K562 (cell line): ENCODE results near the gene MED29. TPM values are rescaled to one million over a fixed set of nuclear protein-coding genes. Genes with fewer than 3 reads are reported as not detected.
A peak's percentile ranks its signal among the peaks of the same experiment; 100 is the strongest.

Source experiments
- ATAC-seq: fragments of 200-7000 bp; cut with Tn5 transposase; 3 replicates; pipeline ENCODE4 v1.9.1; 2020; ENCODE audit warnings: moderate library complexity
- BruUV-seq: library from RNA; stranded (reverse); fragments of 400-500 nt; replicated peaks from 2 replicates; lab custom pipeline; 2021; lab: Mats Ljungman, UMichigan
- CTCF ChIA-PET: fragments of 300-600 bp; formaldehyde crosslinking; extraction: SDS; loops from one replicate; lab custom pipeline; 2021; ENCODE audit warnings: low intra/inter-chr PET ratio; lab: Yijun Ruan, JAX
- POLR2A ChIA-PET: fragments of 300-600, 350-650 bp; sonication (Branson Sonifier 250); formaldehyde crosslinking; extraction: SDS; loops from one replicate; lab custom pipeline; 2021; ENCODE audit warnings: antibody characterized with exemption, inconsistent platforms; lab: Yijun Ruan, JAX
- DNase-seq, 4 experiments: peaks; one replicate each; pipeline versions ENCODE4 v3.0.0 to v3.0.0-alpha.2; 2011 to 2018; ENCODE audit warnings: low spot score in 3 of 4, mixed read lengths in 3 of 4; ENCODE audit errors: extremely low read depth in 1 of 4
- FAIRE-seq: peaks from 2 replicates; lab custom pipeline; 2011; peaks lifted over from hg19 to GRCh38; lab: Jason Lieb, UNC
- H2AFZ ChIP-seq: 2 replicates; pipeline ENCODE4 v1.6.0; 2011; ENCODE audit warnings: low read depth, low read length, control low read depth, inconsistent platforms
- H3K27ac ChIP-seq: fragments of 200-600 bp; 3 replicates; pipeline ENCODE4 v1.8.0; 2011; ENCODE audit warnings: low read depth, mild to moderate bottlenecking, control low read depth, inconsistent platforms, low read length, moderate library complexity, mixed read lengths; ENCODE audit errors: extremely low read depth
- H3K27me3 ChIP-seq, 2 experiments: fragments of 300-600 bp in 1 of 2; 2 replicates in 1 of 2; 3 replicates in 1 of 2; pipeline versions ENCODE4 v1.6.0 to v1.8.0; 2011; ENCODE audit warnings: inconsistent platforms in 2 of 2, low read length in 2 of 2, mild to moderate bottlenecking in 1 of 2, mixed read lengths in 1 of 2, moderate library complexity in 1 of 2; ENCODE audit not compliant: control insufficient read depth in 2 of 2, insufficient read depth in 2 of 2
- H3K36me3 ChIP-seq: fragments of 300-600 bp; 3 replicates; pipeline ENCODE4 v1.8.0; 2011; ENCODE audit warnings: mild to moderate bottlenecking, low read length, inconsistent platforms; ENCODE audit not compliant: control insufficient read depth, insufficient read depth
- H3K4me1 ChIP-seq, 2 experiments: fragments of 200-600 bp in 1 of 2; replicated peaks in 1 of 2; 2 replicates in 1 of 2; 3 replicates in 1 of 2; pipeline versions ENCODE4 v1.5.1 to v1.8.0; 2011; ENCODE audit warnings: inconsistent platforms in 2 of 2, low read length in 2 of 2, mild to moderate bottlenecking in 1 of 2, mixed read lengths in 1 of 2, moderate library complexity in 1 of 2; ENCODE audit not compliant: control insufficient read depth in 2 of 2, insufficient read depth in 2 of 2
- H3K4me2 ChIP-seq: 2 replicates; pipeline ENCODE4 v1.6.1; 2011; ENCODE audit warnings: low read length, control low read depth, inconsistent platforms, mixed read lengths; ENCODE audit not compliant: insufficient read depth
- H3K4me3 ChIP-seq: fragments of 200-600 bp; sonication (generic), shearing (Covaris generic); 2 replicates; pipeline ENCODE4 v1.5.1; 2016; ENCODE audit warnings: control low read depth, inconsistent platforms
- H3K79me2 ChIP-seq: fragments of 200-600 bp; 3 replicates; pipeline ENCODE4 v1.8.0; 2011; ENCODE audit warnings: low read length, inconsistent platforms; ENCODE audit not compliant: control insufficient read depth, insufficient read depth
- H3K9ac ChIP-seq, 2 experiments: 2 replicates each; pipeline versions ENCODE4 v1.6.0 to v1.6.1; 2011; ENCODE audit warnings: low read depth in 2 of 2, low read length in 2 of 2, control low read depth in 1 of 2, inconsistent platforms in 1 of 2, mild to moderate bottlenecking in 1 of 2, mixed read lengths in 1 of 2; ENCODE audit not compliant: insufficient read depth in 1 of 2
- H3K9me1 ChIP-seq: one replicate; pipeline ENCODE4 v1.6.0; 2011; ENCODE audit warnings: inconsistent platforms, mild to moderate bottlenecking, low read length, moderate library complexity; ENCODE audit not compliant: control insufficient read depth, insufficient read depth
- H3K9me3 ChIP-seq: replicated peaks from 2 replicates; pipeline ENCODE4 v1.5.1; 2011; ENCODE audit warnings: low read depth, low read length, inconsistent platforms; ENCODE audit not compliant: control insufficient read depth, insufficient read depth
- H4K20me1 ChIP-seq: replicated peaks from 2 replicates; pipeline ENCODE4 v1.6.1; 2011; ENCODE audit warnings: low read length, inconsistent platforms, mixed read lengths; ENCODE audit not compliant: control insufficient read depth, insufficient read depth
- CHD4 ChIP-seq: fragments of 200-600 bp; sonication (generic); IDR thresholded peaks from 3 replicates; pipeline ENCODE4 v1.6.1; 2012; ENCODE audit warnings: low read depth, mild to moderate bottlenecking, mixed read lengths, low read length, inconsistent platforms; ENCODE audit not compliant: insufficient read depth, insufficient replicate concordance, poor library complexity, severe bottlenecking
- LEF1 ChIP-seq: fragments of 450-650 bp; IDR thresholded peaks from 2 replicates; pipeline ENCODE4 v1.6.1; 2016; ENCODE audit warnings: mild to moderate bottlenecking
- WGBS: fragments of 100-300 bp; shearing (Covaris generic); methylation state at CpG from one replicate; pipeline ENCODE4 v1.1.6; 2016; ENCODE audit warnings: low coverage, mixed read lengths; ENCODE audit not compliant: insufficient coverage; ENCODE audit errors: missing lambda C conversion rate; 5-methylcytosine and 5-hydroxymethylcytosine counted together
- in situ Hi-C: fragments of 300-500 bp; cut with MboI; formaldehyde crosslinking; loops from 4 replicates; pipeline ENCODE4 v1.15.0; 2018; ENCODE audit warnings: inconsistent platforms, mixed read lengths
- intact Hi-C: fragments of 100-400 bp; cut with micrococcal nuclease; formaldehyde crosslinking; loops from 2 replicates; pipeline ENCODE4 v1.14.2; 2022
- polyA plus RNA-seq, 8 experiments: library from polyadenylated mRNA; depleted of rRNA in 4 of 8; stranded (reverse) in 5 of 8; unstranded in 3 of 8; fragments of >200 nt; fragmentation: Nextera tagmentation in 2 of 8; fragmentation: Illumina TruSeq in 1 of 8; extraction: Ambion mirVana in 2 of 8; extraction: Trizol in 1 of 8; gene quantifications; 2 replicates each; pipeline versions ENCODE4 v1.2.1 to v1.2.3, GENCODE V29; 2011 to 2014; ENCODE audit warnings: inconsistent platforms in 1 of 8, missing spikeins in 1 of 8
- total RNA-seq, 7 experiments: library from RNA; depleted of rRNA in 6 of 7; stranded (reverse); fragments of >200 nt in 6 of 7; fragmentation: Illumina TruSeq in 2 of 7; extraction: Trizol in 2 of 7; gene quantifications; 2 replicates each; pipeline versions ENCODE4 v1.2.1 to v1.2.3, GENCODE V29; 2011 to 2021; ENCODE audit warnings: low replicate concordance in 1 of 7
- TF ChIP-seq, protein P1 (sequence below), 2 experiments: fragments of 450-650 bp; IDR thresholded peaks; 2 replicates each; pipeline ENCODE4 v1.6.1; 2016
- TF ChIP-seq, protein P2 (sequence below): sonication (generic); formaldehyde crosslinking; IDR thresholded peaks from 2 replicates; pipeline ENCODE4 v1.5.0; 2020; ENCODE audit warnings: missing genetic modification reagents
- TF ChIP-seq, protein P3 (sequence below): sonication (generic); formaldehyde crosslinking; IDR thresholded peaks from 2 replicates; pipeline ENCODE4 v1.8.1; 2023; ENCODE audit warnings: mild to moderate bottlenecking, missing genetic modification reagents

The MED29 gene
- total and polyA plus RNA-seq, 9 of the 15 experiments (the other 6 are each of a cell fraction or from before 2014, with no cell fraction given), result 1.8 to 22.6 (median 12.4) TPM

DNA sequence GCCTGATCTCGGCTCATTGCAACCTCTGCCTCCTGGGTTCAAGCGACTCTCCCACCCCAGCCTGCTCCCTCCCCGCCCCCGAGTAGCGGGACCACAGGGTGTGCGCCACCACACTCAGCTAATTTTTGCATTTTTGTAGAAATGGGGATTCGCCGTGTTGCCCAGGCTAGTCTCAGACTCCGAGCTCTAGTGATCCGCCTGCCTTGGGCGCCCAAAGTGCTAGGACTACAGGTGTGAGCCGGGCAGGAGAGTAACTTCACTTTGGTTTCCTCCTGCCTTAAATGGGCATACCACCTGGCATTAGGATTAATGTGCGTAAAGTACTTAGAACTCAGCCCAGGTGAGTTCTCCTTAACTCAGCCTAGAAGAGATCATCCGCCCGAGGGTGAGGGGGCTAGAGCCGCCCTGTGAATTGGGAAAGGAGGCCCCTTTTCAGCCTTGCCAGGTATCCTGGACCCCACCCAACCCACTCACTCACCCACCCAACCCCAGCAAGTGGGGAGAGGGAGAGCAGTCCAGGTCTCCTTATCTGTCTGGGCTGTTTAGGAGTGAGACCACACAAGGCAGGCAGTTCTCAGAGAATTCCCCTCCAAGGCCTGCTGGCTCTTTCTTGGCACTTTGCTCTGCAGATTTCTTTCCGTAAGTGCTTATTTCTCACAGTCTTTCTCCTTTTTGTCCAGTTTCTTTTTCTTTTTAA is 14.2 kb downstream of the MED29 start:
- no peak overlapping the region for H3K4me3 ChIP-seq

More for the DNA sequence above, 14.2 kb downstream of the MED29 start:
- no TSS peak for BruUV-seq
- TF ChIP-seq CHD4 (no peak), LEF1 (no peak)
- TF ChIP-seq, protein P1, sequence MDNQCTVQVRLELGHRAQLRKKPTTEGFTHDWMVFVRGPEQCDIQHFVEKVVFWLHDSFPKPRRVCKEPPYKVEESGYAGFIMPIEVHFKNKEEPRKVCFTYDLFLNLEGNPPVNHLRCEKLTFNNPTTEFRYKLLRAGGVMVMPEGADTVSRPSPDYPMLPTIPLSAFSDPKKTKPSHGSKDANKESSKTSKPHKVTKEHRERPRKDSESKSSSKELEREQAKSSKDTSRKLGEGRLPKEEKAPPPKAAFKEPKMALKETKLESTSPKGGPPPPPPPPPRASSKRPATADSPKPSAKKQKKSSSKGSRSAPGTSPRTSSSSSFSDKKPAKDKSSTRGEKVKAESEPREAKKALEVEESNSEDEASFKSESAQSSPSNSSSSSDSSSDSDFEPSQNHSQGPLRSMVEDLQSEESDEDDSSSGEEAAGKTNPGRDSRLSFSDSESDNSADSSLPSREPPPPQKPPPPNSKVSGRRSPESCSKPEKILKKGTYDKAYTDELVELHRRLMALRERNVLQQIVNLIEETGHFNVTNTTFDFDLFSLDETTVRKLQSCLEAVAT (IDR thresholded peaks at IDR 0.05), result no peak
- TF ChIP-seq, protein P2, sequence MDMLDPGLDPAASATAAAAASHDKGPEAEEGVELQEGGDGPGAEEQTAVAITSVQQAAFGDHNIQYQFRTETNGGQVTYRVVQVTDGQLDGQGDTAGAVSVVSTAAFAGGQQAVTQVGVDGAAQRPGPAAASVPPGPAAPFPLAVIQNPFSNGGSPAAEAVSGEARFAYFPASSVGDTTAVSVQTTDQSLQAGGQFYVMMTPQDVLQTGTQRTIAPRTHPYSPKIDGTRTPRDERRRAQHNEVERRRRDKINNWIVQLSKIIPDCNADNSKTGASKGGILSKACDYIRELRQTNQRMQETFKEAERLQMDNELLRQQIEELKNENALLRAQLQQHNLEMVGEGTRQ (CRISPR knock-in tag), result no peak
- TF ChIP-seq, protein P3, sequence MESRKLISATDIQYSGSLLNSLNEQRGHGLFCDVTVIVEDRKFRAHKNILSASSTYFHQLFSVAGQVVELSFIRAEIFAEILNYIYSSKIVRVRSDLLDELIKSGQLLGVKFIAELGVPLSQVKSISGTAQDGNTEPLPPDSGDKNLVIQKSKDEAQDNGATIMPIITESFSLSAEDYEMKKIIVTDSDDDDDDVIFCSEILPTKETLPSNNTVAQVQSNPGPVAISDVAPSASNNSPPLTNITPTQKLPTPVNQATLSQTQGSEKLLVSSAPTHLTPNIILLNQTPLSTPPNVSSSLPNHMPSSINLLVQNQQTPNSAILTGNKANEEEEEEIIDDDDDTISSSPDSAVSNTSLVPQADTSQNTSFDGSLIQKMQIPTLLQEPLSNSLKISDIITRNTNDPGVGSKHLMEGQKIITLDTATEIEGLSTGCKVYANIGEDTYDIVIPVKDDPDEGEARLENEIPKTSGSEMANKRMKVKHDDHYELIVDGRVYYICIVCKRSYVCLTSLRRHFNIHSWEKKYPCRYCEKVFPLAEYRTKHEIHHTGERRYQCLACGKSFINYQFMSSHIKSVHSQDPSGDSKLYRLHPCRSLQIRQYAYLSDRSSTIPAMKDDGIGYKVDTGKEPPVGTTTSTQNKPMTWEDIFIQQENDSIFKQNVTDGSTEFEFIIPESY (CRISPR knock-in tag), result peak; percentile 50; the same call in 1 of the 2 replicates
- in situ Hi-C loops (no loop called here), intact Hi-C loops (no loop called here)
- Histone ChIP-seq H3K27ac (peak overlapping the region; percentile 94; the same call in 2 of the 3 replicates), H2AFZ (no peak overlapping the region), H3K9ac (peak overlapping the region; percentile 65 to 76; a peak in 2 of 4 replicates), H3K9me1 (peaks cover 3% of the 10 kb centered on the region), H3K4me2 (no peak overlapping the region), H4K20me1 (peaks cover 4% of the 10 kb centered on the region; the same call in 1 of the 2 replicates), H3K4me1 (peaks cover 61 to 85% of the 10 kb centered on the region in 2 experiments), H3K36me3 (peaks cover 13% of the 10 kb centered on the region; the same call in 1 of the 3 replicates), H3K27me3 (no peaks in the 10 kb centered on the region), H3K9me3 (no peaks in the 10 kb centered on the region), H3K79me2 (peaks cover 42% of the 10 kb centered on the region)
- ChIA-PET CTCF (interaction anchor here (0.7 kb wide), 1 partner anchor 291 kb away, joined by 3 read pairs; no protein-coding TSS in a partner anchor), POLR2A (interaction anchor here (1.5 kb wide), 1 partner anchor 14 kb away, joined by 3 read pairs; the partner anchor contains the start of genes MED29 and PAF1)
- 77% methylated on average over 15 of the region's 17 CpGs for WGBS
- no peak for ATAC-seq
- no peak for DNase-seq
- FAIRE-seq, result no peak
